Activated CD4-positive, alpha-beta memory T cell treated with anti-CD3 and anti-CD28 coated beads, Interleukin-2, amount 10 ng/mL, durations not matched to agents 7 days and 5 days (primary cell): Measurements from ENCODE around the gene GARIN1A. TPM values are rescaled to one million over a fixed set of nuclear protein-coding genes. Genes with fewer than 3 reads are reported as not detected.
"Not testable (repeated sequence)": the region's sequence is repeated elsewhere in the genome, so short reads cannot be mapped to it uniquely, and the experiment has no call there.

Source experiments
- CTCF ChIA-PET: fragments of 350-600 bp; sonication (Branson Sonifier 250); formaldehyde crosslinking; loops from one replicate; lab custom pipeline; 2021; ENCODE audit warnings: antibody characterized with exemption, inconsistent platforms; lab: Charles Lee
- POLR2A ChIA-PET: fragments of 350-600 bp; sonication (Branson Sonifier 250); formaldehyde crosslinking; loops from one replicate; lab custom pipeline; 2021; ENCODE audit warnings: antibody characterized with exemption; lab: Charles Lee
- DNase-seq: peaks from one replicate; pipeline ENCODE4 v3.0.0-alpha.2; 2020
- H3K27ac Mint-ChIP-seq: one replicate; pipeline ENCODE4 v1.8.0; 2021; ENCODE audit warnings: mild to moderate bottlenecking, mixed read lengths
- H3K27me3 Mint-ChIP-seq: one replicate; pipeline ENCODE4 v1.8.0; 2021; ENCODE audit warnings: mixed read lengths
- H3K36me3 Mint-ChIP-seq: one replicate; pipeline ENCODE4 v1.8.0; 2021; ENCODE audit warnings: low read depth, mixed read lengths
- H3K4me1 Mint-ChIP-seq: one replicate; pipeline ENCODE4 v1.8.0; 2021; ENCODE audit warnings: mixed read lengths
- H3K4me3 Mint-ChIP-seq: one replicate; pipeline ENCODE4 v1.8.0; 2021; ENCODE audit warnings: mild to moderate bottlenecking, mixed read lengths
- H3K9me3 Mint-ChIP-seq: one replicate; pipeline ENCODE4 v1.8.0; 2021; ENCODE audit warnings: mixed read lengths
- total RNA-seq, 2 experiments: library from RNA; stranded (reverse); gene quantifications; one replicate each; pipeline ENCODE4 v1.2.3, GENCODE V29; 2021

Gene GARIN1A
- total RNA-seq: under 1 TPM; 0.25 to 0.35 TPM

- Mint-ChIP-seq H3K27ac (no peak within 1 kb of the TSS), H3K4me1 (no peaks in the 10 kb centered on the region), H3K36me3 (no peaks in the 10 kb centered on the region), H3K4me3 (no peak within 1 kb of the TSS), H3K27me3 (peaks cover 16% of the 10 kb centered on the region), H3K9me3 (no peaks in the 10 kb centered on the region)
- no peak for DNase-seq
- ChIA-PET POLR2A (interaction anchor here (0.6 to 1.1 kb wide), 4 partner anchors 68 to 744 kb away, joined by 3 read pairs; no protein-coding TSS in a partner anchor), CTCF (interaction anchor here (1.9 kb wide), 2 partner anchors 66 to 212 kb away, joined by 4 to 5 read pairs; partner anchors contain the start of gene CALU)
Measured at GRCh38 chr7:128671992-128672391, at the start of gene GARIN1A. TSS of gene GARIN1A (plus strand) at chr7:128672292. CDS start at chr7:128672398, 106 bp downstream.

- H3K9me3 Mint-ChIP-seq, POLR2A ChIA-PET, CTCF ChIA-PET, H3K27me3 Mint-ChIP-seq, H3K27ac Mint-ChIP-seq, H3K4me3 Mint-ChIP-seq, DNase-seq, H3K4me1 Mint-ChIP-seq: not testable (repeated sequence)
- H3K36me3 Mint-ChIP-seq: peaks cover 45% of the 10 kb centered on the region
Measured at GRCh38 chr7:128627124-128627523, 45.0 kb upstream of the GARIN1A start.

GRCh38 chr7:128633915-128634314, 38.2 kb upstream of the GARIN1A start:
- H3K4me1 Mint-ChIP-seq, H3K9me3 Mint-ChIP-seq, H3K27me3 Mint-ChIP-seq, POLR2A ChIA-PET, H3K4me3 Mint-ChIP-seq, CTCF ChIA-PET, DNase-seq, H3K27ac Mint-ChIP-seq: not testable (repeated sequence)
- H3K36me3 Mint-ChIP-seq: peaks cover 46% of the 10 kb centered on the region

GRCh38 chr7:128645206-128645605, 26.9 kb upstream of the GARIN1A start:
- DNase-seq, H3K4me3 Mint-ChIP-seq, H3K4me1 Mint-ChIP-seq, POLR2A ChIA-PET, H3K9me3 Mint-ChIP-seq, H3K27me3 Mint-ChIP-seq, CTCF ChIA-PET, H3K27ac Mint-ChIP-seq: not testable (repeated sequence)
- H3K36me3 Mint-ChIP-seq: peaks cover 21% of the 10 kb centered on the region

- DNase-seq, H3K9me3 Mint-ChIP-seq, CTCF ChIA-PET, H3K27ac Mint-ChIP-seq, H3K4me1 Mint-ChIP-seq, H3K4me3 Mint-ChIP-seq, H3K27me3 Mint-ChIP-seq, POLR2A ChIA-PET: not testable (repeated sequence)
- H3K36me3 Mint-ChIP-seq: peaks cover 21% of the 10 kb centered on the region
Measured at GRCh38 chr7:128645844-128646243, 26.2 kb upstream of the GARIN1A start.

- H3K27ac Mint-ChIP-seq, H3K27me3 Mint-ChIP-seq, H3K4me1 Mint-ChIP-seq, POLR2A ChIA-PET, H3K9me3 Mint-ChIP-seq, DNase-seq, CTCF ChIA-PET, H3K4me3 Mint-ChIP-seq: not testable (repeated sequence)
- peaks cover 21% of the 10 kb centered on the region for H3K36me3 Mint-ChIP-seq
Measured at GRCh38 chr7:128646877-128647276, 25.2 kb upstream of the GARIN1A start.

- H3K27ac Mint-ChIP-seq, POLR2A ChIA-PET: not testable (repeated sequence)
Measured at GRCh38 chr7:128651096-128651495, 21.0 kb upstream of the GARIN1A start.

GRCh38 chr7:128652606-128653005, 19.5 kb upstream of the GARIN1A start:
- DNase-seq, H3K36me3 Mint-ChIP-seq, H3K9me3 Mint-ChIP-seq, POLR2A ChIA-PET, H3K27me3 Mint-ChIP-seq, H3K27ac Mint-ChIP-seq, H3K4me3 Mint-ChIP-seq, CTCF ChIA-PET, H3K4me1 Mint-ChIP-seq: not testable (repeated sequence)

More at GRCh38 chr7:128651096-128651495, 21.0 kb upstream of the GARIN1A start:
- DNase-seq, H3K9me3 Mint-ChIP-seq, H3K4me3 Mint-ChIP-seq, H3K4me1 Mint-ChIP-seq, CTCF ChIA-PET, H3K27me3 Mint-ChIP-seq: not testable (repeated sequence)
- H3K36me3 Mint-ChIP-seq: peaks cover 12% of the 10 kb centered on the region

GRCh38 chr7:128653197-128653596, 18.9 kb upstream of the GARIN1A start:
- H3K4me3 Mint-ChIP-seq, H3K4me1 Mint-ChIP-seq, H3K27ac Mint-ChIP-seq, CTCF ChIA-PET, H3K9me3 Mint-ChIP-seq, DNase-seq, POLR2A ChIA-PET, H3K36me3 Mint-ChIP-seq, H3K27me3 Mint-ChIP-seq: not testable (repeated sequence)

- DNase-seq, CTCF ChIA-PET, H3K27ac Mint-ChIP-seq, H3K27me3 Mint-ChIP-seq, POLR2A ChIA-PET, H3K9me3 Mint-ChIP-seq, H3K4me1 Mint-ChIP-seq, H3K4me3 Mint-ChIP-seq: not testable (repeated sequence)
- H3K36me3 Mint-ChIP-seq: peaks cover 12% of the 10 kb centered on the region
Measured at GRCh38 chr7:128654080-128654479, 18.0 kb upstream of the GARIN1A start.

GRCh38 chr7:128654501-128654900, 17.6 kb upstream of the GARIN1A start:
- H3K4me1 Mint-ChIP-seq, CTCF ChIA-PET, H3K9me3 Mint-ChIP-seq, H3K4me3 Mint-ChIP-seq, DNase-seq, POLR2A ChIA-PET, H3K27ac Mint-ChIP-seq, H3K27me3 Mint-ChIP-seq: not testable (repeated sequence)
- H3K36me3 Mint-ChIP-seq: peaks cover 12% of the 10 kb centered on the region

- H3K9me3 Mint-ChIP-seq: peaks cover 11% of the 10 kb centered on the region
- H3K4me3 Mint-ChIP-seq, H3K27ac Mint-ChIP-seq, DNase-seq, POLR2A ChIA-PET, CTCF ChIA-PET, H3K27me3 Mint-ChIP-seq, H3K4me1 Mint-ChIP-seq: not testable (repeated sequence)
- H3K36me3 Mint-ChIP-seq: peaks cover 30% of the 10 kb centered on the region
Measured at GRCh38 chr7:128658428-128658827, 13.7 kb upstream of the GARIN1A start.

- H3K27me3 Mint-ChIP-seq: no peaks in the 10 kb centered on the region
- H3K4me1 Mint-ChIP-seq: no peaks in the 10 kb centered on the region
- H3K4me3 Mint-ChIP-seq: no peak overlapping the region
- no peak overlapping the region for H3K27ac Mint-ChIP-seq
- POLR2A ChIA-PET: no interaction called here
- peaks cover 26% of the 10 kb centered on the region for H3K36me3 Mint-ChIP-seq
- peaks cover 11% of the 10 kb centered on the region for H3K9me3 Mint-ChIP-seq
- DNase-seq: no peak
- CTCF ChIA-PET: interaction anchor here (0.6 to 0.7 kb wide), 2 partner anchors 399 to 1350 kb away, joined by 3 to 4 read pairs; no protein-coding TSS in a partner anchor
Measured at GRCh38 chr7:128660596-128660995, 11.5 kb upstream of the GARIN1A start.

GRCh38 chr7:128661446-128661845, 10.6 kb upstream of the GARIN1A start:
- H3K4me1 Mint-ChIP-seq: no peaks in the 10 kb centered on the region
- no peak overlapping the region for H3K4me3 Mint-ChIP-seq
- CTCF ChIA-PET: no interaction called here
- H3K36me3 Mint-ChIP-seq: peaks cover 26% of the 10 kb centered on the region
- DNase-seq: no peak
- POLR2A ChIA-PET: no interaction called here
- H3K9me3 Mint-ChIP-seq: peaks cover 11% of the 10 kb centered on the region
- H3K27me3 Mint-ChIP-seq: no peaks in the 10 kb centered on the region
- H3K27ac Mint-ChIP-seq: no peak overlapping the region
